Measurements from ENCODE around the gene CLCN5. TPM values are rescaled to one million over a fixed set of nuclear protein-coding genes. Genes with fewer than 3 reads are reported as not detected.

CLCN5 gene
- total and polyA plus RNA-seq, 10 of the 15 experiments (the other 5 are each of a cell fraction or from before 2014, with no cell fraction given): 0.33 to 3.8 (median 2.6) TPM

- no peaks in the 10 kb centered on the region for H3K27me3 ChIP-seq (replicated peaks in 1 of 2; ENCODE audit: control insufficient read depth in 2 of 2, insufficient read depth in 2 of 2, low read length in 1 of 2)
- ATAC-seq (no peak), DNase-seq (ENCODE audit: low read depth, low spot score) (no peak), FAIRE-seq (no peak)
- H3K4me2 ChIP-seq (ENCODE audit: control insufficient read depth, insufficient read depth): no peak overlapping the region
- in situ Hi-C loops (cut with MboI): no loop called here
- H3K79me2 ChIP-seq (ENCODE audit: control insufficient read depth, insufficient read depth, low read length): no peaks in the 10 kb centered on the region
- BruUV-seq (replicated peaks): no TSS peak
- H3K27ac ChIP-seq (ENCODE audit: control insufficient read depth, insufficient read depth): no peak overlapping the region
- no peaks in the 10 kb centered on the region for H3K4me1 ChIP-seq (ENCODE audit: control insufficient read depth, insufficient read depth, low read length)
- ChIA-PET CTCF (no interaction called here), RAD21 (ENCODE audit: unreplicated experiment) (no interaction called here), SMC1A (ENCODE audit: uncharacterized antibody, unreplicated experiment) (interaction anchor here (1.2 kb wide), 1 partner anchor 8 kb away, joined by 3 read pairs; no protein-coding TSS in a partner anchor), POLR2A (no interaction called here)
- H2AFZ ChIP-seq (ENCODE audit: control insufficient read depth, low read depth, low read length): no peak overlapping the region
- intact Hi-C loops (cut with micrococcal nuclease; ENCODE audit: unreplicated experiment): no loop called here
- H3K36me3 ChIP-seq (ENCODE audit: control insufficient read depth in 2 of 2, insufficient read depth in 2 of 2, low read length in 1 of 2): no peaks in the 10 kb centered on the region
- H3K9ac ChIP-seq (ENCODE audit: control insufficient read depth, insufficient read depth, low read length): no peak overlapping the region
- no peaks in the 10 kb centered on the region for H3K9me3 ChIP-seq (replicated peaks; ENCODE audit: control insufficient read depth, insufficient read depth, low read length)
- TF ChIP-seq ATF3 (IDR thresholded peaks at IDR 0.05; ENCODE audit: borderline replicate concordance, extremely low read depth, low read depth, low read length) (no peak), YBX1 (IDR thresholded peaks at IDR 0.05) (no peak), SP1 (IDR thresholded peaks at IDR 0.05; ENCODE audit: low read depth, low read length) (no peak), MTA2 (IDR thresholded peaks at IDR 0.05; ENCODE audit: low read depth) (no peak)
- H4K20me1 ChIP-seq (ENCODE audit: control insufficient read depth, insufficient read depth): no peaks in the 10 kb centered on the region
- WGBS (ENCODE audit: insufficient coverage, insufficient replicate concordance, low lambda C conversion rate, missing lambda C conversion rate): 54% methylated on average over 4 of the region's 4 CpGs
- H3K4me3 ChIP-seq: no peak overlapping the region
These were observed 144.0 kb downstream of the CLCN5 start for GRCh38 chrX:50066318-50066937.

GRCh38 chrX:50067435-50068284 lies 145.3 kb downstream of the CLCN5 start:
- POLR2A ChIA-PET: no interaction called here
- no peak overlapping the region for H3K27ac ChIP-seq (ENCODE audit: control insufficient read depth, insufficient read depth)
- H3K9ac ChIP-seq (ENCODE audit: control insufficient read depth, insufficient read depth, low read length): no peak overlapping the region
- H2AFZ ChIP-seq (ENCODE audit: control insufficient read depth, low read depth, low read length): no peak overlapping the region
- no peaks in the 10 kb centered on the region for H3K9me3 ChIP-seq (replicated peaks; ENCODE audit: control insufficient read depth, insufficient read depth, low read length)
- H4K20me1 ChIP-seq (ENCODE audit: control insufficient read depth, insufficient read depth): no peaks in the 10 kb centered on the region
- BruUV-seq (replicated peaks): no TSS peak
- RAD21 ChIA-PET (ENCODE audit: unreplicated experiment): no interaction called here
- H3K36me3 ChIP-seq (ENCODE audit: control insufficient read depth in 2 of 2, insufficient read depth in 2 of 2, low read length in 1 of 2): no peaks in the 10 kb centered on the region
- TF ChIP-seq NR2F1 (conservative IDR thresholded peaks at IDR 0.05) (no peak), EP300 (IDR thresholded peaks at IDR 0.05; ENCODE audit: borderline replicate concordance in 1 of 2, control insufficient read depth in 1 of 2, low read depth in 2 of 2, low read length in 2 of 2) (no peak), CBX5 (IDR thresholded peaks at IDR 0.05; ENCODE audit: low read depth) (no peak), BACH1 (IDR thresholded peaks at IDR 0.05; ENCODE audit: borderline replicate concordance) (no peak), SUPT20H (IDR thresholded peaks at IDR 0.05; ENCODE audit: borderline replicate concordance, control insufficient read depth, low read depth, low read length) (no peak), BHLHE40 (IDR thresholded peaks at IDR 0.05; ENCODE audit: borderline replicate concordance in 1 of 2, low read depth in 2 of 2, low read length in 1 of 2) (0 out of 4 replicates have a peak, but pooled peaks of 1 of the 2 experiments have one; percentile 19), CHD4 (IDR thresholded peaks at IDR 0.05) (no peak), KLF5 (IDR thresholded peaks at IDR 0.05; ENCODE audit: partially characterized antibody) (no peak)
- H3K4me2 ChIP-seq (ENCODE audit: control insufficient read depth, insufficient read depth): no peak overlapping the region
- no peaks in the 10 kb centered on the region for H3K79me2 ChIP-seq (ENCODE audit: control insufficient read depth, insufficient read depth, low read length)
- WGBS (ENCODE audit: insufficient coverage, insufficient replicate concordance, low lambda C conversion rate, missing lambda C conversion rate): 36% methylated on average over 9 of the region's 9 CpGs
- SMC1A ChIA-PET (ENCODE audit: uncharacterized antibody, unreplicated experiment): interaction anchor here (1.2 kb wide), 1 partner anchor 9 kb away, joined by 3 read pairs; no protein-coding TSS in a partner anchor
- in situ Hi-C loops (cut with MboI): no loop called here
- no peak for ATAC-seq
- FAIRE-seq: no peak
- no peak for DNase-seq (ENCODE audit: low read depth, low spot score)
- intact Hi-C loops (cut with micrococcal nuclease; ENCODE audit: unreplicated experiment): no loop called here
- no peaks in the 10 kb centered on the region for H3K27me3 ChIP-seq (replicated peaks in 1 of 2; ENCODE audit: control insufficient read depth in 2 of 2, insufficient read depth in 2 of 2, low read length in 1 of 2)
- CTCF ChIA-PET: interaction anchor here (0.6 to 0.7 kb wide), 2 partner anchors 16 to 137 kb away, joined by 3 to 4 read pairs; partner anchors contain the start of gene CCNB3
- no peak overlapping the region for H3K4me3 ChIP-seq
- H3K4me1 ChIP-seq (ENCODE audit: control insufficient read depth, insufficient read depth, low read length): no peaks in the 10 kb centered on the region
